ENCODE results near the gene MYH4. TPM values are rescaled to one million over a fixed set of nuclear protein-coding genes. Genes with fewer than 3 reads are reported as not detected.
A peak's percentile ranks its signal among the peaks of the same experiment; 100 is the strongest.

MYH4 gene
- total and polyA plus RNA-seq, 2 of the 13 experiments (the other 11 are each of a cell fraction or from before 2014, with no cell fraction given): 0.01 to 0.02 TPM

- TF ChIP-seq AFF4 (CRISPR knock-in tag; IDR thresholded peaks at IDR 0.05) (no peak), NR3C1 (CRISPR knock-in tag; IDR thresholded peaks at IDR 0.05) (no peak), MXD3 (CRISPR knock-in tag; IDR thresholded peaks at IDR 0.05) (no peak), ZNF878 (CRISPR knock-in tag; IDR thresholded peaks at IDR 0.05) (0 out of 2 replicates have a peak, but pooled peaks have one; percentile 40), FOXA1 (IDR thresholded peaks at IDR 0.05) (no peak), FOXA1 (CRISPR knock-in tag; IDR thresholded peaks at IDR 0.05) (peak; percentile 55), ZNF761 (CRISPR knock-in tag; conservative IDR thresholded peaks at IDR 0.05) (no peak), ATF2 (CRISPR knock-in tag; IDR thresholded peaks at IDR 0.05) (peak; percentile 27; the same call in 1 of the 2 replicates), MIXL1 (CRISPR knock-in tag; IDR thresholded peaks at IDR 0.05) (peak; percentile 71), TFAP4 (IDR thresholded peaks at IDR 0.05; ENCODE audit: borderline replicate concordance, low read depth) (no peak), ZNF652 (CRISPR knock-in tag; IDR thresholded peaks at IDR 0.05; ENCODE audit: borderline replicate concordance, low read depth) (no peak), MYNN (CRISPR knock-in tag; IDR thresholded peaks at IDR 0.05; ENCODE audit: low read depth) (no peak), PHF21A (CRISPR knock-in tag; IDR thresholded peaks at IDR 0.05) (peak; percentile 65), MED1 (CRISPR knock-in tag; IDR thresholded peaks at IDR 0.05) (peak; percentile 70), ZNF772 (CRISPR knock-in tag; IDR thresholded peaks at IDR 0.05) (no peak), FOXP4 (CRISPR knock-in tag; IDR thresholded peaks at IDR 0.05) (peak; percentile 75), ZIK1 (CRISPR knock-in tag; IDR thresholded peaks at IDR 0.05; ENCODE audit: borderline replicate concordance, low read depth) (no peak), JDP2 (CRISPR knock-in tag; IDR thresholded peaks at IDR 0.05; ENCODE audit: borderline replicate concordance) (no peak)
Observed at GRCh38 chr17:10447026-10447931, 22.1 kb downstream of the MYH4 start (continued).
